ENCODE measurements around the gene RALGAPB.
A peak's percentile ranks its signal among the peaks of the same experiment; 100 is the strongest.
"Not testable (repeated sequence)": the region's sequence is repeated elsewhere in the genome, so short reads cannot be mapped to it uniquely, and the experiment has no call there.

Gene RALGAPB

DNA sequence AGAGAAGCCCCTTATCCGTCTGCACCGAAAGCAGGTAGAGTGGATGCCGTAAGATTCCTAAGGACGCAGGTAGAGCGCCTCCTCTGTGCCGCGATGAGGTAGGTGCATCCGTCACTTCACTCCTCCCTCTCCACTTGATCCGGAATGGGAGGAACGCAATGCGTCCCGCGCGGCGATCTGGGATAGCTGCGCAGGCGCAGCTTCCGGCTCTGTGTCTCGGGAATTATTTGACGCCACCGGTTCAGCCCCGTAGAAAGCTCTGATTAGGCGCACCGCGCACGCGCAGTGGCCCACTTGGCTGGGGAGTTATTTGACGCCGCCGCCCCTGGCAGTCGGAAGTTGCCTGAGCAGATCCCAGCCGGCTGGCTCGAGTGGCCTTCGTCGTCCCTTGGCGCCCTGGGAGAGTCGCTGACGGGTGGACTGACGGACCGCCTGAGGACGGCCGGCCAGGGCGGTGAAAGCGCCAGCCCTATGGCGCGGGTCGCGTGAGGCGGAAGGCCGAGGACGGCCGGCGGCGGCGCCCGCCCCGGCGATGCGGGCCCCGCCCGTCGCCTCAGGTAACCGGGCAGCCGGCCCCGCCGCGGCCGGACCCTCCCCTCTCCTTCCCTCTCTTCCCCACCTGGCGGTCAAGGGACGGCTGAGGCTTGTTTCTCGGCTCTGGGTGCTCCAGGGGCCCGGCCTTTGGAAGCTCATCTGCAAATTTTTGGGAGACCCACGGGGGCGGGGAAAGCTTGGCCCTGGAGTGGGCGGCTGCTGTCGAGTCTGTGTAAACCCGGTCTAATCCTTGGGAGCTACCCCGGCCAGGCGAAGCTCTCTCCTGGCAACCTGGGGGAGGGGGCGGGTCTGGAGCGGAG lies at the start of gene RALGAPB:
RALGAPB (plus strand) TSS at position 331 of the 854 bp plus-strand sequence. CDS start 15,590 bp downstream, outside the sequence.
- H3K4me1 ChIP-seq (ENCODE audit: insufficient read depth, low read length) = peaks cover 9% of the 10 kb centered on the region
- peak within 1 kb of the TSS; percentile 89 for H3K9ac ChIP-seq (ENCODE audit: low read depth, low read length)
- no peaks in the 10 kb centered on the region for H3K9me3 ChIP-seq (ENCODE audit: control insufficient read depth, insufficient read depth, low read length)
- H3K36me3 ChIP-seq (ENCODE audit: insufficient read depth, low read length) = no peaks in the 10 kb centered on the region

DNA sequence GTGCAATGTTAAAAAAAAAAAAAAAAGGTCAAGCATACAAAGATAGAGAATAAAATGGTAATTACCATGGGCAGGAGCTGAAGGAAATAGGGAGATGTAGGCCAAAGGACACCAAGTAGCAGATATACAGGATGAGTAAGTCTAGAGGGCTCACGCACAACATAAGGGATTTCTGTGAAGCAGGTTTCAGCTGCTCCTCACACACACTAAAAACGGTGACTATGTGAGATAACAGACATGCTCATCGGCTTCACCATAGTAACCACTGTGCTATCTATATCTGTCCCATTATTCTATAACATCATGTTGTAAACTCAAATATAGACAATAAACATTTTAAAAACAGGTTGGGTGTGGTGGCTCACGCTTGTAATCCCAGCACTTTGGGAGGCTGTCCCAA lies 49.1 kb upstream of the RALGAPB start:
- Histone ChIP-seq H3K4me1 (ENCODE audit: insufficient read depth, low read length) (no peaks in the 10 kb centered on the region; the same call in 1 of the 2 replicates), H3K9ac (ENCODE audit: low read depth, low read length) (no peak overlapping the region), H3K36me3 (ENCODE audit: insufficient read depth, low read length) (peaks cover 80% of the 10 kb centered on the region), H3K9me3 (ENCODE audit: control insufficient read depth, insufficient read depth, low read length) (no peaks in the 10 kb centered on the region)

DNA sequence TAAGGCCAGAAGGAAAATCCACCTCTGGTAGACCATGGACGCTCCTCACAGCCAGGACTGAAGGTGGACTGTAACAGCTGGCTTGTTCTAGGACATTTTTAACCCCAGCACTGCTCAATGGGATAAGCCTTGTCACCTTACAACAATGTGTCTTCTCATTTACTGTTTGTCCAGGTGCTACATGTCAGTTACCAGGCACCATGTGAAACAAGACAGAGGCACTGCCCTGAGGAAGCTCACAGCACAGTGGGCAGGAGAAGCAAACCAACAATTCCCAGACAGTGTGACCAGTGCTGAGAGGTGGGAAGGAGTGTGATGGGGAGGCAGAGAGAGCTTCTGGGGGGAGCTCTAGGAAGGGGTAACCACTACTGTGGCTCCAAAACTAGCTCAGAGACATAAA lies 48.2 kb upstream of the RALGAPB start:
- Histone ChIP-seq H3K9ac (ENCODE audit: low read depth, low read length) (no peak overlapping the region), H3K36me3 (ENCODE audit: insufficient read depth, low read length) (peaks cover 84% of the 10 kb centered on the region), H3K9me3 (ENCODE audit: control insufficient read depth, insufficient read depth, low read length) (no peaks in the 10 kb centered on the region), H3K4me1 (ENCODE audit: insufficient read depth, low read length) (no peaks in the 10 kb centered on the region; the same call in 1 of the 2 replicates)

DNA sequence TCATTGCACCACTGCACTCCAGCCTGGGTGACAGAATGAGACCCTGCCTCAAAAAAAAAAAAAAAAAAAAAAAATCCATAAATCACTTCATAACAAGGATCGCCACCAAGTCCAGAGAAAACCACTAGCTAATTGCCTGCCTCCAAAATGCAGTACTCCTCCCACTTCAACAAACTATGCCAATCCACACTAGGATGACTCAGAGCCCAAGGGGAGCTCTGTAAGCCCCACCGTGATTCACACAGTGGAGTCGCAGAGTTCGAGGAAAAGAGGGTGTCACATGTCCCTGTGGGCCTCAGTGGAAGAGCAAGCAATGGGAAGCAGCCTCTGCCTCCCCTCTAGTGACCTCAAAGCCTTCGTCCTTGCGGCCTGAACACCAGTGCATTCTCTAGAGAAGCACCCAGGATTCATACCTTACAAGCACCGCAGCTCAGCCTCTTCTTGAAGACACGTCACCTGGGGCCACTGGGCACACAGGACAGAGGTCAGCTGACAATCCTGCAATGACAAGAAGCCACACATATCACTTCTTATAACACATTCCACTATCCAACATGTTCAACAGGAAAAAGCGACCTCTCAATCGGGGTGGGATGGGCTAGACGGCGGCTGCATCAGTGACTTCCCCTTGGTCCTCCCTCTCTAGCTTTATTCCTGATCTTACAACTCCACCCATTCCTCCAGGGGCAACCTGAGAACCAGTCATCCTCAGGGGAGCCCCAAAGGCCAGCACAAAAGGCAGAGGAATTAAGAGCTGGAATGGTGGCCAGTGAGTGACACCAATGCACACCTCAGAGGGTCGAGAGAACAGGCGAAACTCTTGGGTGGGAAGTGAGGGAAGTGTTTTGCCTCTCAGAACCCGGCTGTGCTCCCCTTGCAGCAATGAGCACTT lies 46.4 kb upstream of the RALGAPB start:
- no peak overlapping the region for H3K9ac ChIP-seq (ENCODE audit: low read depth, low read length)
- H3K9me3 ChIP-seq (ENCODE audit: control insufficient read depth, insufficient read depth, low read length) = no peaks in the 10 kb centered on the region
- peaks cover 79% of the 10 kb centered on the region for H3K36me3 ChIP-seq (ENCODE audit: insufficient read depth, low read length)
- H3K4me1 ChIP-seq (ENCODE audit: insufficient read depth, low read length) = no peaks in the 10 kb centered on the region; the same call in 1 of the 2 replicates

DNA sequence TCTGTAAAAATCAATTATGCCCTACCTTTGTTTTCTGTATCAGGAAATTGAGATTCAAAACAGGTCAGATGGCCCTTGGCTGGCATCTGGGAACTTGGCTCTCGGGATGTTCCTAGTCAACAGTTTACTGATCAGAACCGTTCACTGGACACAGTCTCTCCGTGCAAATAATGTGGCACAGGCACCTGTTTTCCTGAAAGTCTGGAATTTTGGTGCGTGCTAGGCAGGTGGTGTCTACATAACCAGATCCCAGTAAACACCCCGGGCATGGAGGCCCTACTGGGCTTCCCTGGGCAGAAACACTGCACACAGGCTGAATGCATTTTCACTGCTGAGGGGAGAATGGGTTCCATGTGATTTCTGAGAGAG lies 45.0 kb upstream of the RALGAPB start:
- no peaks in the 10 kb centered on the region for H3K9me3 ChIP-seq (ENCODE audit: control insufficient read depth, insufficient read depth, low read length)
- H3K9ac ChIP-seq (ENCODE audit: low read depth, low read length) = no peak overlapping the region
- peaks cover 81% of the 10 kb centered on the region for H3K36me3 ChIP-seq (ENCODE audit: insufficient read depth, low read length)
- H3K4me1 ChIP-seq (ENCODE audit: insufficient read depth, low read length) = no peaks in the 10 kb centered on the region; the same call in 1 of the 2 replicates

DNA sequence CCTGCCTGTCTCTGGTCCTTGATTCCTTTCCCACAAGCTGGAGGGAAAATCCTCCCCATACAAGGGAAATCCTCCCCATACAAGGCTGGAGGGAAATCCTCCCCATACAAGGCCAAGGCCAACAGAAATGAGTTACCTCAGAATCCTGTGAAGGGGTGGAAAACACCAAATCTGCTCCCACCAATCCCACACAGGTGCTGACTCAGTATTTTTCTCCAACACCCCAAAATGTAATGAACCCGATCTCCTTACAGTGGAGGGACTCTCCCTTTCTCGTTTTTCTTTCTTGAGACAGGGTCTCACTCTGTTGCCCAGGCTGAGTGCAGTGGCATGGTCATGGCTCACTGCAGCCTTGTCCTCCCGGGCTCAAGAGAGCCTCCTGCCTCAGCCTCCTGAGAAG lies 43.8 kb upstream of the RALGAPB start:
- Histone ChIP-seq H3K36me3 (ENCODE audit: insufficient read depth, low read length) (peaks cover 81% of the 10 kb centered on the region), H3K9ac (ENCODE audit: low read depth, low read length) (no peak overlapping the region), H3K9me3 (ENCODE audit: control insufficient read depth, insufficient read depth, low read length) (no peaks in the 10 kb centered on the region), H3K4me1 (ENCODE audit: insufficient read depth, low read length) (no peaks in the 10 kb centered on the region; the same call in 1 of the 2 replicates)

DNA sequence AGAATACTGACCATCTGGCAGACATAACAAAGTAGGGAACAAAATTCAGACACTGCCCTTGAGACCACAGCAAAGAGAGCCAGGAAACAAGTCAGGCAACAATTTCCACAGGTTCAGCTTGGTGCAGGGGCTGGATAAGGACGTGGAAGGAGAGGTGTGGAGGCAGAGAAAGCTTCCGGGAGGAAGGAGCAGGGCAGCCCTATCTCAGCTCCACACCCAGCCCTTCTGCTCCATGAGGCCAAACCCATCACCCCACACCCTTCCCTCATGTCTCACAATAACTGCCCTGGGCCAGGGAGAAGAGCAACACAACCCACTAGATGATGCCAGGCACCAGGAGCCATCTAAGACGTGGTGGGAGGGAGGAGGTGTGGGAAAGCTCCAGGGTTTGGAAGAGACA lies 43.3 kb upstream of the RALGAPB start:
- H3K9ac ChIP-seq (ENCODE audit: low read depth, low read length) = no peak overlapping the region

DNA sequence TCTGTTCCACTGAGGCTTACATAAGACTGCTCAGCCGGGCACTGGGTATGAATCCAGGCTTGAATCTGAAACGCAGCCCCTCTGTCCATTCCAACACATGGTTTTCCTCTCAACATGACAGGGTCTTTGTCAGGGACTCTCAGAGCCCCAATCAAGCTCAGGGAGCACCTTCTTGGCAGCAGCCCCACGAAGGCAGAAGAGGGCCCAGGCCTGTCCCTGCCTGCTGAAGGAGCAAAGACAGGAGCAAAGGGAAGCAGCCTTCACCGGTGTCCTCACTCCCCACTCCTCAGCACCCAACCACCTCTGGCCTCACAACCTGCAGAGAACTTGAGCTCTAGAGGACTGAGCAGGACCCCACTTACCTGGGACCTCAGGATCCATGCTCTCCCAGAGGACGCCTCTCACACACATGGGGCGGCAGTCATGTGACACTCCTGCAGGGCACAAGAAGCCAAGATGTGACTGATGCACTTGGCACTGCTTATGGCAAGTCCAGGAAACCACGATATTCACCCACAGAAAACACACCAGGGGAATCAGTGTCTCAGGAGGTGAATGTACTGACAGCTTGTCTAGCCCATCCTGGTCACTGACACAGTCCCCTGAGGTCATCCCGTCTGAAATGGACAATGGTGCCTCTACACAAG lies 41.8 kb upstream of the RALGAPB start:
- Histone ChIP-seq H3K36me3 (ENCODE audit: insufficient read depth, low read length) (peaks cover 63% of the 10 kb centered on the region), H3K9me3 (ENCODE audit: control insufficient read depth, insufficient read depth, low read length) (no peaks in the 10 kb centered on the region), H3K4me1 (ENCODE audit: insufficient read depth, low read length) (peaks cover 3% of the 10 kb centered on the region; the same call in 1 of the 2 replicates), H3K9ac (ENCODE audit: low read depth, low read length) (no peak overlapping the region)

More for the DNA sequence above, 43.3 kb upstream of the RALGAPB start:
- Histone ChIP-seq H3K36me3 (ENCODE audit: insufficient read depth, low read length) (peaks cover 77% of the 10 kb centered on the region), H3K9me3 (ENCODE audit: control insufficient read depth, insufficient read depth, low read length) (no peaks in the 10 kb centered on the region), H3K4me1 (ENCODE audit: insufficient read depth, low read length) (peaks cover 3% of the 10 kb centered on the region; the same call in 1 of the 2 replicates)

DNA sequence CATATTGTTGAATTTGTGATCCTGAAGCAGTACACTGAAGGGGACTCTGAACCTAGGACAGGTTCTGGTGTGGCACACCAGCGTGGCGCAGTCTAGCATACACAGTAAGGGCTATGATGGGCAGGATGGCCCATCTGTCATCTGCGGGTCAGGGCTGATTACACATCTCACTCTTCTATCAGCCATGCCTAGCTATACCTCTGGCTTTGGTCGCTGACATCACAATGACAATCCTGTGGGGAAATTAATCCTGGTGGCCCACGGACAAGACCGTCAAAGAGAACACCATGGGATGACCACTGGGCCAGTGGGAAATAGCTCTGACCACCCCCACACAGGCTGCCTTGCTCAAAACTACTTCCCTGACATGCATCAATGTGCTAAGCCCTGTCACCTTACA lies 40.4 kb upstream of the RALGAPB start:
- Histone ChIP-seq H3K36me3 (ENCODE audit: insufficient read depth, low read length) (peaks cover 48% of the 10 kb centered on the region), H3K9me3 (ENCODE audit: control insufficient read depth, insufficient read depth, low read length) (no peaks in the 10 kb centered on the region), H3K9ac (ENCODE audit: low read depth, low read length) (no peak overlapping the region), H3K4me1 (ENCODE audit: insufficient read depth, low read length) (peaks cover 3% of the 10 kb centered on the region; the same call in 1 of the 2 replicates)

DNA sequence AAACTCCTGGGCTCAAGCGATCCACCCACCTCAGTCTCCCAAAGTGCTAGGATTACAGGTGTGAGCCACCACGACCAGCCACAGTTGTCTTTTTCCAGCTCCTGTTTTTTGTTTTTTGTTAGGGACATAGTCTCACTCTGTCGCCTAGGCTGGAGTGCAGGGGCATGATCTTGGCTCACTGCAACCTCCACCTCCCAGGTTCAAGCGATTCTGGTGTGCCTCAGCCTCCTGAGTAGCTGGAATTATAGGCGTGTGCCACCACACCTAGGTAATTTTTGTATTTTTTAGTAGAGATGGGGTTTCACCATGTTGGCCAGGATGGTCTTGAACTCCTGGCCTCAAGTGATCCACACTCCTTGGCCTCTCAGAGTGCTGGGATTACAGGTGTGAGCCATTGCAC lies 39.8 kb upstream of the RALGAPB start:
- not testable (repeated sequence) for H3K4me1 ChIP-seq (ENCODE audit: insufficient read depth, low read length); H3K9ac ChIP-seq (ENCODE audit: low read depth, low read length)
- H3K36me3 ChIP-seq (ENCODE audit: insufficient read depth, low read length) = peaks cover 43% of the 10 kb centered on the region

DNA sequence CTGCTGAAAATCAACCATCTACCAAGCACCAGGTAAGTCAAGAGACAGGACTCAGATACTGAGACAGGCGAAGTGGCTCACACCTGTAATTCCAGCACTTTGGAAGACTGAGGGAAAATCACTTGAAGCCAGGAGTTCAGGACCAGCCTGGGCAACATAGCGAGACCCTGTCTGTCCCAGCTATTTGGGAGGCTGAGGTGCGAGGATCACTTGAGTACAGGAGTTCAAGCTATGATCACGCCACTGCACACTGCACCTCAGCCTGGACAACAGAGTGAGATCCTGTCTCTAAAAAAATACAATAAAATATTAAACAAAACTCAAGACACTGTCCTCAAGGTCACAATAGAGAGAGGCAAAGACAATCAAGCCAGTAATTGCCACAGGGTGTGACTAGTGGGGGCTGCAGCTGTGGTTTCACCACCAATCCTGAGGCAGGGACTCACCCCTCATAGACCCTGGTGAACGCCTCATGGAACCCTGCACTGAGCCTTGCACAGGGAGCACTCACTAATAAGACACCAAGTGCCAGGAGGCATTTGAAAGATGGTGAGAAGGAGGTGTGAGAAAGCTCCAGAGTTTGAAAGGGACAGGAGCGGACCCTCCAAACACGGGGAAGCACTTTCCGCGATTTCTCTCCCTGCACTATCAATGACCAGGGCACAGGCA lies 39.2 kb upstream of the RALGAPB start:
- peaks cover 3% of the 10 kb centered on the region; the same call in 1 of the 2 replicates for H3K4me1 ChIP-seq (ENCODE audit: insufficient read depth, low read length)
- peak overlapping the region; percentile 99; the same call in 1 of the 2 replicates for H3K9ac ChIP-seq (ENCODE audit: low read depth, low read length)
- peaks cover 39% of the 10 kb centered on the region for H3K36me3 ChIP-seq (ENCODE audit: insufficient read depth, low read length)
- no peaks in the 10 kb centered on the region for H3K9me3 ChIP-seq (ENCODE audit: control insufficient read depth, insufficient read depth, low read length)

More for the DNA sequence above, 39.8 kb upstream of the RALGAPB start:
- not testable (repeated sequence) for H3K9me3 ChIP-seq (ENCODE audit: control insufficient read depth, insufficient read depth, low read length)

DNA sequence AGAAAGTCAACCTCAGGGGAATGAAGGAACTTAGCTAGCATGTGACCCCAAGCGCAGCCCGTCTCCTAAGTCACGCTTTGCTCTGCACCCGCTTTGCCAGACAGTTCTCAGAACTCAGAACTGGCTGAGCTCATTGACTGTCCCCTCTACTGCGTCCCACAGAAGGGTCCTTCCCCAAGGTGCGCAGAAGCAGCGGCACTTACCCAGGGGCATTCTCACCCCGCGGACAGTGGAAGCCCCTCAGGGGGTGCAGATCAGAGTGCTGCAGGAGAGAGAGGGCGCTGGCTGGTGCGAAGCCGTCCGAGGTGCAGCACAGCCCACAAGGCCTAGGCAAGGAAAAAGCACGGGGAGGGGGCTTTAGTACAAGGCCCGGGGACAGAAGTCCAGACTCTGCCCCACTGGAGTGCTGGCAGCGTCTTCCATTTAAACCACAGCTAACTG lies 38.3 kb upstream of the RALGAPB start:
- Histone ChIP-seq H3K9ac (ENCODE audit: low read depth, low read length) (peak overlapping the region; percentile 99), H3K9me3 (ENCODE audit: control insufficient read depth, insufficient read depth, low read length) (no peaks in the 10 kb centered on the region), H3K4me1 (ENCODE audit: insufficient read depth, low read length) (peaks cover 3% of the 10 kb centered on the region; the same call in 1 of the 2 replicates), H3K36me3 (ENCODE audit: insufficient read depth, low read length) (peaks cover 31% of the 10 kb centered on the region)

DNA sequence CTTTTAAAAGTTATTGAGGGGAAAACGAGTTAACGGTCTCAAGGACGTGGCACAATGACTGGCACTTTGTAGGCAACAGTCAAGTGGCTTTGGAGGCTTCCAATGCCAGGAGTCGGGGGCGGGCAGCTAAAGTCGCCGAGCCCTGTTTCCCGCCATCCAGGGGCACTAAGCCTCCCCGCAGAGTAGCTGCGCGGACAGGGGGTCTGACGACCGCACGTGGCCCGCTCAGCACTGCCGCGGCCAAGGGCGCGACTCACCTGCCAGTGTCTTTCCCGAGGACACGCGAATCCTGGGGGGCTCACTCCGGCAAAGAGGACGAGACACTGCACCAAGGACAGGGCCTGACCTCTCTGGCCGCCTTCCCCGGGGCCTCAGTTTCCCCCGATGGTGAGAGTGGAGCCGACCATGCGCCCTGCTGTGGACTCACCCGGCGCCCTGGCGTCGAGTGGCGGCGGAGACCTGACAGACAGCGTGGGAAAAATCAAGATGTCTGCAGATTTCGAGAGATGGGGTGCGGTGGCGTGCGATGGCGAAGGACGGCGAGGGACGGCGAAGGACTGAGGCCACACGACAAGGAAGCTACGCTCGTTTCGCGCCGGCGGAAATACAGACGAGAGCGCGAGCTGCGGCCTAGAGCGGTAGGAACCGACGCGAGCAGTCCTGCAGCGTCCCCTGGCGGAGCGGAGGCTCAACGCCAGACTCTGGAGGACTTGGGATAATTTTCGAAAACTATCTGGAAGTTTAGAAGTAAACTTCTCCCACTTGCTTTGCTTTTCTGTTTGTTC lies 37.7 kb upstream of the RALGAPB start, which contains the start of gene SNHG17:
SNHG17 (minus strand) TSS at position 559 of the 785 bp plus-strand sequence.
- peaks cover 25% of the 10 kb centered on the region for H3K36me3 ChIP-seq (ENCODE audit: insufficient read depth, low read length)
- H3K9me3 ChIP-seq (ENCODE audit: control insufficient read depth, insufficient read depth, low read length) = no peaks in the 10 kb centered on the region
- peaks cover 3% of the 10 kb centered on the region; the same call in 1 of the 2 replicates for H3K4me1 ChIP-seq (ENCODE audit: insufficient read depth, low read length)
- H3K9ac ChIP-seq (ENCODE audit: low read depth, low read length) = peak within 1 kb of the TSS; percentile 99
